Stimulated activated CD8-positive, alpha-beta memory T cell treated with anti-CD3 and anti-CD28 coated beads, Interleukin-4, amount 100 ng/mL, for 48 hours (primary cell): ENCODE measurements around the gene HPD.
A peak's percentile ranks its signal among the peaks of the same experiment; 100 is the strongest.

Experiments
- DNase-seq: peaks from one replicate; pipeline ENCODE4 v3.0.0-alpha.2; 2020

Gene HPD

GRCh38 chr12:121810234-121810817 lies 48.3 kb downstream of the HPD start:
- no peak for DNase-seq

DNA sequence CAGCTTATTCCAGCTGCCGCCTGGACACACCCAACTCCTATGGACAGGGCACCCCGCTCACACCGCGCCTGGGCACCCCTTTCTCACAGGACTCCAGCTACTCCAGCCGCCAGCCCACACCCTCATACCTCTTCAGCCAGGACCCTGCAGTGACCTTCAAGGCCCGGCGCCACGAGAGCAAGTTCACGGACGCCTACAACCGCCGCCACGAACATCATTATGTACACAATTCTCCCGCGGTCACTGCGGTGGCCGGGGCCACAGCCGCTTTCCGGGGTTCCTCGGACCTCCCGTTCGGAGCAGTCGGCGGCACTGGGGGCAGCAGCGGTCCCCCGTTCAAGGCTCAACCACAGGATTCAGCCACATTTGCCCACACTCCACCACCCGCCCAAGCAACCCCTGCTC lies 48.9 kb downstream of the HPD start:
- DNase-seq: no peak

GRCh38 chr12:121808623-121809022 lies 50.0 kb downstream of the HPD start:
- DNase-seq: no peak

DNA sequence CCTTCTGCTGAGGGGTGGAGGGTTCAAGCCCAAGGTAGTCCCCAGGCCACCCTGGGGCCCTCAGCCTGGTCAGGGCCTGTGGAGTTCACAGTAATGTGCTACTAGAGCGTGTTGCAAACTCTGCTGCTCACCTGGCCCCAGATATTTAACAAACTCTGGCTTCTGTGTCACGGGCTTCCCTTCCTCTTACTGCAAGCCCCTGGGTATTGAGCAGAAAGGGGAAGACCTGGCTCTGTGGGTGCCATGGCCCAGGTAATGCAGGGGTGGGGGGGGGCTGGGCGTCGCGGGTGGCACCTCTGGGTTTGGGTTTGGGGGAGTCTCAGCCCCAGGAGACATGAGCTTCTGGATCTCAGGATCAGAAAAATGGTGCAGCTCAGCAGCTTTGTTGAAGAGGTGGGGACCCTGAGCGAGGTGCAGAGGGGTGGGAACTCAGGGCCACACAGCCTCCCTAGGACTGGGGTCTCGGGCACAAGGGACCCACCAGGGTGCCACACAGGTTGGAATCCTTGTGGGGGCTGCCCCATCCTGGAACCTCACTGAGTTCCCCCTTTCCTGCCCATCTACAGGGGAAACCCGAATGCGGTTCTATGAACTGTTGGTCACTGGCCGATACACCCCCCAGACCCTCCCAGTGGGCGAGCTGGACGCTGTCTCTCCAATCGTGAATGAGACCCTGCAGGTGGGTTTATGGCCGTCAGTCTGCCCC lies 50.9 kb downstream of the HPD start:
- DNase-seq: no peak

GRCh38 chr12:121806546-121807423 lies 51.9 kb downstream of the HPD start:
- no peak for DNase-seq

- DNase-seq: no peak
Measured at GRCh38 chr12:121806009-121806545, 52.6 kb downstream of the HPD start.

DNA sequence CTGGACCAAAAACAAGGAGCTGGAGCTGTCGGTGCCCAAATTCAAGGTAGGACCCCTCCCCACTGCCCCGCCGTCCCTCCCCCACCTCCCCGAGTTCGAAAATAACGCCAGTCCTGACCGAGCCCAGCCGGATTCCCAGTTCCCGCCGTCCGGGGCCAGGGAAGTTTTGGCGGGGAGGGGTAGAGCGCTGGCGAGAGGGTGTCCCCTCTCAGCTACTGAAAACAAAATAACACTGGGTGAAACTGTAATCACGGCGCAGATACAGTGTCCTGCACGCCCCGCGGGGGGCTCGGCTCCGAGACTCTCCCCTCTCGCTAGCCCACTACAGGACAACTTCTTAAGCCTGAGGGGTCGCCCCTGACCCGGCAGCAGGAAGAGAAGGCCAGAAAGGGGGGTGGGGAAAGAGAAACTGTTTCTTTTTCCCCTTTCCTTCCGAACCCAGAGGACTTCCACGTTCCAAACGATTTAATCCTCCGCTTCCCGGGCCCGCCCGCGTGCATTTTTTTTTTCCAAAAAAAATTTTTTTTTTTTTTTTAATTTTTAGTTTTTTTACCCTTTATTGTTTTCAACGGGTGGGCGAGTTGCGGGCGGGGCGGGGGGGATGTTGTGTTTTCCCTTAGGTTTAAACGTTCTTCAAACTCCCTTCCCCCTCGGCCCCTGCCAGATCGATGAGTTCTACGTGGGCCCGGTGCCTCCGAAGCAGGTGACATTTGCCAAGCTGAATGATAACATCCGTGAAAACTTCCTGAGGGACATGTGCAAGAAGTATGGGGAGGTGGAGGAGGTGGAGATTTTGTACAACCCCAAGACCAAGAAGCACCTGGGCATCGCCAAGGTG lies 53.3 kb downstream of the HPD start:
- no peak for DNase-seq

GRCh38 chr12:121804417-121805111 lies 54.1 kb downstream of the HPD start:
- peak; percentile 63 for DNase-seq

- peak; percentile 68 for DNase-seq
Measured at GRCh38 chr12:121803861-121804416, 54.7 kb downstream of the HPD start, which contains the start of gene SETD1B. SETD1B (plus strand) TSS chr12:121804009; CDS start chr12:121804738, 729 bp downstream.

GRCh38 chr12:121802843-121803698 lies 55.6 kb downstream of the HPD start:
- DNase-seq: peak; percentile 90

- DNase-seq: no peak
Measured at GRCh38 chr12:121802485-121802842, 56.2 kb downstream of the HPD start.

- no peak for DNase-seq
Measured at GRCh38 chr12:121801595-121802484, 56.8 kb downstream of the HPD start.

DNA sequence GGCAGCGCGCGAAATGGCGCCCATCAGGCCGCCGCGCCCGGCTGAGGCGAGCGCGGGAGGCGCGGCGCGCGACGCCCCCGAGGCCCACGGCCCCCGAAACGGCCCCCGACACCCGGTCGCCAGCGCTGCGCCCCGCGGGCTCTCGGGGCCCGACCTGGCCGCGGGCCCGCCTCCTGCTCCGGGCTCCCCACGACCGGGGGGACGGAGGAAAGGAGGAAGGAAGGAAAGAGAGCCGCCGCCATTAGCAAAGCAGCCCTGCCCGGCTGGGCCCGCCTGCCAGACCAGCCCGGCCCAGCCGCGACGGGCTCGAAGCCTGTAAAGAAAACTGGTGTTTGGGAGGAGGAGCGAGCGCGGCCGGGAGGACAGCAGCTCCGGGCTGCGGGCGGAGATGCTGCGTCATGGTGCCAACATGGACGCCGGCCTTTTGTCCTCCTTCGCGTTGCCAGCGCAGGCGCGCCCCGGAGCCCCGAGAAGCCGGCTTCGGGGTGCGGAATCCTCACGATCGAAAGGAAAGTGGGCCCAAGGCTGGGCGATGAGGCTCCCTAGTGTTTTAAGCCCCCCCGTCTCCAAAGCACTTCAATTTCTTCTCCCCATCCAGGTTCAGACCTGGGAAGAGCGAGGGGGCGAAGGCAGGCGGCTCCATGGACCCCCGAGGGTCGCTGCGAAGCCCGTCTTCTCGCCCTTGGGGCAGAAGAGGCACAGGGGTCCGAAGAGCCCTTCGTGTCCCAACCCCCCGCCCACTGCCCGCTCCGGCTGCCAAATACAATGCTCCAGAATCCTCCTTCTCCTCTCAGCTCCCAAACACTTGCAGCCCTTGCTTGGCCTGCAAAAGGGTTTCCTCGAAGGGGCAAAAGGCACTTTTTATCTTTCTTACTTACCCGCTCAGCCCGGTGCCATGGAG lies 57.7 kb downstream of the HPD start:
- DNase-seq: peak; percentile 80

DNA sequence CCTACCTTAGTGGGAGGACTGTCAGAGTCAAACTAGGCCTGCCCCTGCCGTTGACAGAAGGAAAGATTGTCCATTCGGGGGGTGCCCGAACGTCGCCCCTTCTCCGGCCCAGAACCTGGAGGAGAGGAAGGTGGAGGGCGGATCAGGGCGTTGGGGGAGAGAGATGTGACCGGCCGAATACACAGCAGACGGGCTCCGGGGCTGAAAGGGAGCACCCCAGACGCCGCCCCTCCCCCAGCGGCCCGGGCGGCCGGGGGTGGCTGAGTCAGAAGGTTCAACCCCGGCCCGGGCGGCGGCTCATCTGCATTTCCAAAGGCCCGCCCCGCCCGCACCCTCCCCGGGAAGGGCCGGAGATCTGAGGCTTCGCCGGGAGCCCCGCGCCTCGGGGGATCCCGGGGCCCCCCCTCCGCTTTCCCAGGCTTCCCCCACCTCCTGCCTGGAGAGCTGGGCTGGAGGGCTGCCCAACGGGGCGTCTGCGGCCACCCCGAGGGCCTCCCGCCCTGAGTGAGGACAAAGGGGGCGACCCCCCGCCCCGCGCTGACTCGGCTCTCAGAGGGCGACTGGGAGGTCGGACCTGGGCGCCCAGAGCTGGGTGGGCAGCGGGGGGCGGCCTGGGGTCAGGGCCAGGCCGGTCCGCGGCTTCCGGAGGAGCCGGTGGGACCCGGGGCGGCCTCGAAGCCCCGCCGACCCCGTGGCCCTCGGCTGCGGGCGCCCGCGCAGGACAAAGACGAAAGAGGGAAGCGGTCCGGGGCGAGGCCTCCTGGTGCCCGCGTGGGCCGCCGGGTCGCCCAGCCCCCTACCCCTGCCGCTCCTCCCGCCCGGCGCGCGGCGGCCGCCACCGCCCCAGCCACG lies 58.6 kb downstream of the HPD start:
- peak; percentile 87 for DNase-seq

- peak; percentile 72 for DNase-seq
Measured at GRCh38 chr12:121799156-121799841, 59.4 kb downstream of the HPD start.

DNA sequence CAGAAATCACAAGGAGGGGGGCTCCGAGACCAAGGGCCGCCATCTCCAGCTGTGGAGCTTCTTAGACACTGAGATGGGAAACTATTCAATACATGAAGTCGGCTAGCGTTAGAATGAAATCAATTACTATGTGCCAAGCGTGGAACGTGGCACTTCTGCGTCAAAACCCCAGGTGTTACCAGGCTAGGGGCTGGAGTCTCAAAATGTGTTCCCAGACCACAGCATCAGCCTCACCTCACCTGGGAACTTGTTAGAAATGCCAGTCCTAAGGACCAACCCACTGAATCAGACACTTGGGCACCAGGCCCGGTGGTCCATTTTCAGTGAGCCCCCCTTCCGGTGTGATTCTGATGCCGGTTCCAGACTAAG lies 59.9 kb downstream of the HPD start:
- no peak for DNase-seq
